SK-N-MC (cell line): Measurements from ENCODE around the gene ZNF700.
"Not testable (repeated sequence)": the region's sequence is repeated elsewhere in the genome, so short reads cannot be mapped to it uniquely, and the experiment has no call there.

Source experiments
- DNase-seq: peaks from one replicate; pipeline ENCODE4 v3.0.0-alpha.2; 2011; ENCODE audit warnings: low read depth, low spot score
- H3K27ac ChIP-seq: fragments of 200-600 bp; sonication (generic); 2 replicates; pipeline ENCODE4 v1.5.1; 2016; ENCODE audit warnings: mixed run types
- H3K36me3 ChIP-seq: fragments of 200-600 bp; sonication (generic); 2 replicates; pipeline ENCODE4 v1.6.1; 2017; ENCODE audit warnings: antibody characterized with exemption, low read length, mixed read lengths; ENCODE audit not compliant: insufficient read depth
- H3K4me3 ChIP-seq: fragments of 200-600 bp; sonication (generic); 2 replicates; pipeline ENCODE4 v1.5.1; 2016
- H3K9ac ChIP-seq: fragments of 200-600 bp; sonication (generic); 2 replicates; pipeline ENCODE4 v1.8.0; 2017; ENCODE audit warnings: mixed run types, mixed read lengths; ENCODE audit not compliant: insufficient read length
- H3K9me3 ChIP-seq: fragments of 200-600 bp; sonication (generic); 2 replicates; pipeline ENCODE4 v1.6.1; 2017; ENCODE audit warnings: low read depth, mild to moderate bottlenecking, antibody characterized with exemption, low read length, moderate library complexity, mixed read lengths
- EZH2 ChIP-seq: fragments of 200-600 bp; sonication (generic); IDR thresholded peaks from one replicate; pipeline ENCODE4 v1.6.1; 2017; ENCODE audit warnings: antibody characterized with exemption
- FOXP2 ChIP-seq: optimal IDR thresholded peaks from 2 replicates; pipeline ENCODE3; 2011; ENCODE audit warnings: mild to moderate bottlenecking, moderate library complexity; ENCODE audit not compliant: insufficient read depth; ENCODE audit errors: extremely low read length, control extremely low read depth
- POLR2AphosphoS5 ChIP-seq: IDR thresholded peaks from 2 replicates; pipeline ENCODE4 v1.6.1; 2012; ENCODE audit warnings: mild to moderate bottlenecking, low read depth, low read length, borderline replicate concordance

The ZNF700 gene

DNA sequence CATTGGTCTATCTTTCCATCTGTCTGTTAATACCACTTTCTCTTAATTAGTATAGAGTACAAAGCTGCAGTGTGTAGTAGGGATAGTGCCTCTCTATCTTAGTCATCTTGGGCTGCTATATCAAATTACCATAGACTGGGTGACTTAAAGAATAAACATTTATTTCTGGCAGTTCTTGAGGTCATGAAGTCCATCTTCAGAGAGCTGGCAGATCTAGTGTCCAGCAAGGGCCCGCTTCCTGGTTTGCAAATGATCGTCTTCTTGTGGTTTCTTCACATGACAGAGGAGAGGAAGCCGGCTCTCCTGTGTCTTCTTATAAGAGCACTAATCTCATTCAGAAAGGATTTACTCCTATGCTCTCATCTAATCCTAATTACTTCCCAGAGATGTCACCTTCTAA, 6.1 kb downstream of the ZNF700 start:
- DNase-seq, result no peak
- Histone ChIP-seq H3K4me3 (no peak overlapping the region), H3K36me3 (peaks cover 52% of the 10 kb centered on the region), H3K9me3 (peaks cover 10% of the 10 kb centered on the region), H3K9ac (no peak overlapping the region), H3K27ac (no peak overlapping the region; the same call in 1 of the 2 replicates)
- TF ChIP-seq EZH2 (no peak), FOXP2 (no peak), POLR2AphosphoS5 (no peak)

DNA sequence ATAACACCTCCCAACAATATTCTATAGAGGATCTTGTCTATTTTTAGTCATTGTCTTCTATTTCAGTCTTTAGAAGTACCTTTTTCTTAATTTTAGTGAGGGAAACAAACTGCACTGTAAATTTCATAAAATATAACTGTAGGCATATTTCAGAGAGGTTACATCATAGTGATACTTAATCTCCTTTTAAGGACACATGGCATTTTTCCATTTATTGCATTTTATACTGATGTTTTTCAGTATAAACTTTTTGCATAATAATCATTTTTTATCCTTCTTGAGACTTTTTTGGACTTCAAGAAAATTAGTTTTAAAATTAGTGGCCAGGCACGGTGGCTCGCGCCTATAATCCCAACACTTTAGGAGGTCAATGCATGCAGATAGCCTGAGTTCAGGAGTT, 6.6 kb downstream of the ZNF700 start:
- TF ChIP-seq POLR2AphosphoS5 (no peak), EZH2 (no peak), FOXP2 (no peak)
- Histone ChIP-seq H3K36me3 (peaks cover 50% of the 10 kb centered on the region), H3K4me3 (no peak overlapping the region), H3K27ac (no peak overlapping the region; the same call in 1 of the 2 replicates), H3K9me3 (peaks cover 10% of the 10 kb centered on the region), H3K9ac (no peak overlapping the region)
- no peak for DNase-seq

DNA sequence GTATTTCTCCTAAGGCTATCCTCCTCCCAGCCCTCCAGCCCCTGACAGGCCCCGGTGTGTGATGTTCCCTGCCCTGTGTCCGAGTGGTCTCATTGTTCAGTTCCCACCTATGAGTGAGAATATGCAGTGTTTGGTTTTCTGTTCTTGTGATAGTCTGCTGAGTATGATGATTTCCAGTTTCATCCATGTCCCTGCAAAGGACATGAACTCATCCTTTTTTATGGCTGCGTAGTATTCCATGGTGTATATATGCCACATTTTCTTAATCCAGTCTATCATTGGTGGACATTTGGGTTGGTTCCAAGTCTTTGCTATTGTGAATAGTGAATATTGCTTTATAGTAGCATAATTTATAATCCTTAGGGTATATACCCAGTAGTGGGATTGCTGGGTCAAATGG, 10.9 kb downstream of the ZNF700 start:
- H3K4me3 ChIP-seq, DNase-seq, H3K9ac ChIP-seq, H3K27ac ChIP-seq, H3K9me3 ChIP-seq: not testable (repeated sequence)
- H3K36me3 ChIP-seq, result peaks cover 29% of the 10 kb centered on the region

DNA sequence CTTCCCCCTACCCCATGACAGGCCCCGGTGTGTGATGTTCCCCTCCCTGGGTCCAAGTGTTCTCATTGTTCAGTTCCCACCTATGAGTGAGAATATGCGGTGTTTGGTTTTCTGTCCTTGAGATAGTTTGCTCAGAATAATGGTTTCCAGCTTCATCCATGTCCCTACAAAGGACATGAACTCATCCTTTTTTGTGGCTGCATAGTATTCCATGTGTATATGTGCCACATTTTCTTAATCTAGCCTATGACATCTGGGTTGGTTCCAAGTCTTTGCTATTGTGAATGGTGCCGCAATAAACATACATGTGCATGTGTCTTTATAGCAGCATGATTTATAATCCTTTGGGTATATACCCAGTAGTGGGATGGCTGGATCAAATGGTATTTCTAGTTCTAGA, 13.5 kb downstream of the ZNF700 start:
- not testable (repeated sequence) for H3K4me3 ChIP-seq, H3K9ac ChIP-seq, H3K27ac ChIP-seq, DNase-seq
- peaks cover 36% of the 10 kb centered on the region for H3K36me3 ChIP-seq
- peaks cover 14% of the 10 kb centered on the region; the same call in 1 of the 2 replicates for H3K9me3 ChIP-seq

DNA sequence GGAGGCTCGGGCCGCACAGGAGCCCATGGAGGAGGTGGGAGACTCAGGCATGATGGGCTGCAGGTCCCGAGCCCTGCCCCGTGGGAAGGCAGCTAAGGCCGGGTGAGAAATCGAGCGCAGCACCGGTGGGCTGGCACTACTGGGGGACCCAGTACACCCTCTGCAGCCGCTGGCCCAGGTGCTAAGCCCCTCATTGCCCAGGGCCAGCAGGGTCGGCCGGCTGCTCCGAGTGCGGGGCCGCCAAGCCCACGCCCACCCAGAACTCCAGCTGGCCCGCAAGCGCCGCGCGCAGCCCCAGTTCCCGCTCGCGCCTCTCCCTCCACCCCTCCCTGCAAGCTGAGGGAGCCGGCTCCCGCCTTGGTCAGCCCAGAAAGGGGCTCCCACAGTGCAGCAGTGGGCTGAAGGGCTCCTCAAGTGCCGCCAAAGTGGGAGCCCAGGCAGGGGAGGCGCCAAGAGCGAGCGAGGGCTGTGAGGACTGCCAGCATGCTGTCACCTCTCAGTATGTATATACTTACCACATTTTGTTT, 16.5 kb downstream of the ZNF700 start:
- peaks cover 28% of the 10 kb centered on the region; the same call in 1 of the 2 replicates for H3K9me3 ChIP-seq

DNA sequence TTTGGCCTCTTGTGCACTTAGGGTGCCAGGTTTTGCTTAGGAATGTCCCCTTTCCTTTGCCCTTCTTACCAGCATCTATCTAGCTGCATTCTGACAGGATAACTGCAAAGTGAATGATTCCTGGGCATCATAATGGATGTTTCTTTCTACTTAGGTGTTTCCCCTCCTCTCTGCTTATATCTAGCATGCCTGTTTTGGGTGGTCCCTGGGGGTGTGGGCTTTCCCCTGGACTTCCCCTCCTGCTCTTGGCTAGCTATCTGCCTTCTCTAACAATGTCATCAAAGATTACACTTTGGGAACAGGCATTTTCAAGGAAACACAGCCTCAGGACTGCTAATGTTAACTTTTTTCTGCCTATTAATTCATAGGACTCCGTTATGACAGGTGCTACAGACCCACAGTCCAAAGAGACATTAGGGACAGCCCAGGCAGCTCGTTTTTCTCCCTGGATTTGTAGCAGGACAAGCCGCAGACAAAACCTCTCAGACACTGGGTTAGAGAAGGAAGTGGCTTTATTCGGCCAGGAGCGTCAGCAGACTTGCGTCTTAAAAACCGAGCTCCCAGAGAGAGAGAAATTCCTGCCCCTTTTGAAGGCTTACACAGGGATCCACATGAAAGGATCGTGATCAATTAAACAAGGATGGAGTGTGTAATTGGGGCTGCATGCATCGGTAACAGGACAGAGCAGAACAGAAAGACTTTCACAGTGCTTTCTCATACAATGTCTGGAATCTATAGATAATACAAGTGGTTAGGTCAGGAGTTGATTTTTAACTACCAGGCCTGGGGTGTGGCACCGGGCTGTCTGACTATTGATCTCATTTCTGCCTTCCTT, 17.3 kb downstream of the ZNF700 start:
- TF ChIP-seq FOXP2, result no peak
- no peak for TF ChIP-seq EZH2
- no peak for TF ChIP-seq POLR2AphosphoS5
- no peak for DNase-seq
- H3K9me3 ChIP-seq, result peaks cover 31% of the 10 kb centered on the region
- no peak overlapping the region for H3K4me3 ChIP-seq
- H3K27ac ChIP-seq, result no peak overlapping the region
- peaks cover 64% of the 10 kb centered on the region for H3K36me3 ChIP-seq
- H3K9ac ChIP-seq, result no peak overlapping the region

More for the DNA sequence above, 16.5 kb downstream of the ZNF700 start:
- not testable (repeated sequence) for H3K27ac ChIP-seq, DNase-seq, H3K4me3 ChIP-seq, H3K9ac ChIP-seq
- peaks cover 56% of the 10 kb centered on the region for H3K36me3 ChIP-seq

DNA sequence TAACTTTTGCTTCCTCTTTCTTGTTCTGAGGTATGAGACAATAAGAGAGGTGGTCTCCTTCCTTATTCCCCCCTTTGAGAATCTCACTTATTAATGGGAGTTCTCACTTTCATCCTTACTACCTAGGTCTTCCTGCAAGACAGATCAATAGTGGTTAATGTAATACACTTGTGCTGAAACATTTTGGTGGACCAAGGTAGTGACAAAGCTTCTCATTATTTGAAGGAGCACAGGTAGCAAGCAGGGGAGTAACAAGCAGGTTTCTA, 17.9 kb downstream of the ZNF700 start:
- H3K9me3 ChIP-seq, result peaks cover 35% of the 10 kb centered on the region
- no peak overlapping the region for H3K27ac ChIP-seq
- H3K4me3 ChIP-seq, result no peak overlapping the region
- DNase-seq, result no peak
- peaks cover 67% of the 10 kb centered on the region for H3K36me3 ChIP-seq
- H3K9ac ChIP-seq, result no peak overlapping the region
- no peak for TF ChIP-seq EZH2
- no peak for TF ChIP-seq POLR2AphosphoS5
- TF ChIP-seq FOXP2, result no peak

DNA sequence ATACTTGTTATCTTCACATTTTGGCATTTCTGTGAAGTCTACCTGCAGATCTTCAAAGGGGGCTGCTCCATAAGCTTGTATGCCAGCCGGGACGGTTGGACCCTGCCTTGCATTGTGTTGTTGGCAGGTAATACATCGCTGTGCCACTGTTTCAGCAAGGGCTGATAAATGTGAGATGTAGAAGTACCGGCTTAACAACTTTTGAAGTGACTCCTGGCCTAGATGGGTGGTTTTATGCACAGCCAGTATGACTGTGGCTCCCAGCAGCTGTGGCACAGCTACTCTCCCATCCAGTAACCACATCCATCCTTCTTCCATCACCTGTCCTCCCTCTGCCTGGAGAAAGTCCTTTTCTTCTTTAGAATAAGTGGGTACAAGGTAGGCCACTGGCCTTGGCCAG, 19.7 kb downstream of the ZNF700 start:
- Histone ChIP-seq H3K36me3 (peaks cover 82% of the 10 kb centered on the region), H3K9me3 (peaks cover 47% of the 10 kb centered on the region), H3K27ac (no peak overlapping the region), H3K4me3 (no peak overlapping the region), H3K9ac (no peak overlapping the region)
- TF ChIP-seq EZH2 (no peak), FOXP2 (no peak), POLR2AphosphoS5 (no peak)
- DNase-seq, result no peak

DNA sequence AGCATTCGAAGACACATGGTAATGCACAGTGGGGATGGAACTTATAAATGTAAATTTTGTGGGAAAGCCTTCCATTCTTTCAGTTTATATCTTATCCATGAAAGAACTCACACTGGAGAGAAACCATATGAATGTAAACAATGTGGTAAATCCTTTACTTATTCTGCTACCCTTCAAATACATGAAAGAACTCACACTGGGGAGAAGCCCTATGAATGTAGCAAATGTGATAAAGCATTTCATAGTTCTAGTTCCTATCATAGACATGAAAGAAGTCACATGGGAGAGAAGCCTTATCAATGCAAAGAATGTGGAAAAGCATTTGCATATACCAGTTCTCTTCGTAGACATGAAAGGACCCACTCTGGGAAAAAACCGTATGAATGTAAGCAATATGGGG, 23.7 kb downstream of the ZNF700 start:
- H3K36me3 ChIP-seq, result peaks cover 79% of the 10 kb centered on the region
- DNase-seq, result no peak
- H3K4me3 ChIP-seq, result no peak overlapping the region; the same call in 1 of the 2 replicates
- no peak overlapping the region for H3K27ac ChIP-seq
- no peak overlapping the region for H3K9ac ChIP-seq
- TF ChIP-seq FOXP2, result no peak
- no peak for TF ChIP-seq EZH2
- TF ChIP-seq POLR2AphosphoS5, result no peak
- H3K9me3 ChIP-seq, result peaks cover 52% of the 10 kb centered on the region
